Astrocyte (in vitro differentiated cells and primary cell): Measurements from ENCODE around the gene PCDHGB4.

Source experiments
- CTCF ChIP-seq: IDR thresholded peaks from 2 replicates; pipeline ENCODE4 v1.5.1; 2011; ENCODE audit warnings: low read depth, mild to moderate bottlenecking, inconsistent platforms, low read length, moderate library complexity; ENCODE audit not compliant: insufficient read depth
- EZH2 ChIP-seq: IDR thresholded peaks from 2 replicates; pipeline ENCODE4 v1.6.1; 2012; ENCODE audit warnings: mild to moderate bottlenecking, low read length, inconsistent platforms; ENCODE audit not compliant: insufficient read depth

- TF ChIP-seq CTCF (no peak), EZH2 (no peak)
These were observed 5.1 kb downstream of the PCDHGB4 start, which contains the start of gene PCDHGA8 for GRCh38 chr5:141392429-141393198.
